HG03558 (cell line): ENCODE results near the gene TTLL8.

Experiments
- ATAC-seq: cut with Tn5 transposase; IDR thresholded peaks from one replicate; pipeline ENCODE4 v1.9.1; 2021; ENCODE audit warnings: moderate number of reproducible peaks; ENCODE audit not compliant: unreplicated experiment; ENCODE audit errors: extremely low read depth

Gene TTLL8

GRCh38 chr22:50083462-50084079 lies 25.5 kb upstream of the TTLL8 start:
- ATAC-seq = no peak

- no peak for ATAC-seq
These were observed 24.9 kb upstream of the TTLL8 start for GRCh38 chr22:50082961-50083461.

GRCh38 chr22:50082197-50082715 lies 24.2 kb upstream of the TTLL8 start:
- no peak for ATAC-seq

- ATAC-seq = no peak
These were observed 23.5 kb upstream of the TTLL8 start for GRCh38 chr22:50081426-50082196.

- ATAC-seq = no peak
These were observed 22.0 kb upstream of the TTLL8 start for GRCh38 chr22:50080077-50080465.

- ATAC-seq = no peak
These were observed 20.7 kb upstream of the TTLL8 start for GRCh38 chr22:50078761-50079160.

GRCh38 chr22:50078246-50078645 lies 20.1 kb upstream of the TTLL8 start:
- no peak for ATAC-seq

GRCh38 chr22:50076646-50077535 lies 18.8 kb upstream of the TTLL8 start:
- no peak for ATAC-seq

GRCh38 chr22:50074551-50075530 lies 16.7 kb upstream of the TTLL8 start:
- ATAC-seq = no peak

- no peak for ATAC-seq
These were observed 16.0 kb upstream of the TTLL8 start for GRCh38 chr22:50074056-50074455.

GRCh38 chr22:50072714-50073538 lies 14.8 kb upstream of the TTLL8 start:
- no peak for ATAC-seq

GRCh38 chr22:50072167-50072555 lies 14.1 kb upstream of the TTLL8 start:
- ATAC-seq = no peak

GRCh38 chr22:50071432-50072166 lies 13.5 kb upstream of the TTLL8 start:
- ATAC-seq = no peak

- no peak for ATAC-seq
These were observed 12.3 kb upstream of the TTLL8 start for GRCh38 chr22:50070366-50070765.

GRCh38 chr22:50068096-50068495 lies 10.0 kb upstream of the TTLL8 start:
- ATAC-seq = no peak

GRCh38 chr22:50067244-50067643 lies 9.1 kb upstream of the TTLL8 start:
- ATAC-seq = no peak

GRCh38 chr22:50064453-50064852 lies 6.4 kb upstream of the TTLL8 start:
- ATAC-seq = no peak
